MM.1S (cell line): ENCODE data around the gene SLIT1.

Experiments
- EZH2 ChIP-seq: fragments of 300-600 bp; sonication (generic); optimal IDR thresholded peaks from 2 replicates; pipeline ENCODE3; 2017; ENCODE audit warnings: low read depth, mild to moderate bottlenecking, antibody characterized with exemption, low read length, mixed read lengths
- EZH2phosphoT487 ChIP-seq: fragments of 300-600 bp; sonication (generic); IDR thresholded peaks from 2 replicates; pipeline ENCODE4 v1.6.1; 2018; ENCODE audit warnings: antibody characterized with exemption, low read length
- TF ChIP-seq, protein P1 (sequence below): fragments of 300-600 bp; sonication (generic); IDR thresholded peaks from 2 replicates; pipeline ENCODE4 v1.5.1; 2016; ENCODE audit warnings: antibody characterized with exemption, low read length, mixed read lengths

DNA sequence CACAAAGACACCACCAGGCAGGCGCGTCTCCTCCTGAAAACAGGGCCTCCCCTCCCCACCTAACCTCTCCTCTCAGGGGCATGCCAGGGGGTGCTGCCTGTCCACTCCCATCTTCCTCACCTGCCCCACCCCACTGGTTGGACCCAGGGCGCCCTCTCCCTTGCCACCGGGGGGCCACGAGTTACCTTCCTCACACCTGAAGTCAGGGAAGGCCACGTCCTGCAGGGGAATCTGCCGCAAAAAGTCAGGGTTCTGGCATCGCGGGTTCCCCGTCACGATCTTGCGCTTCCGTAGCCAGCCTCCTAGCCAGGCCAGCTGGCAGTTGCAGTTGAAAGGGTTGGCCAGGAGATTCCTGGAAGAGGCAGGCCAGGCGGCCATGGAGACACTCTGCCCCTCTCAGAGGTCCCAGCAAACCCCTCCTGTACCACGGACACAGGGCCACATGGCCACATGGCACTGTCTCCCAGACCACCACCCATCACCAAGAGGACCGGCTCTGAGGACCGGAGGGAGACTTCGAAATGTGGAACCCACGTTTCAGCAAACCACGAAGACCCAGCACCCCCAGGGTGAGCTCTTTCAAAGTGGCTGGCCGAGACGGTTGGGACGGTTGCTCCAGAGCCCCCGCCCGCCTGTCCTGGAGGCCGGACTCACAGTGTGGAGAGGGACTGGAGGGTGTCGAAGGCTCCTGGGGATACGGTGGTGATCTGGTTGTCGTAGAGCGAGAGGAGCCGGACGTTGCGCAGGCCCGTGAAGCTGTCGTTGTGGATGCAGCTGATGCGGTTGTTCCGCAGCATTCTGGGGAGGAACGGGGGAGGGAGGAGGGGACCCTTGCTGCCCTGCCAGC is 142.8 kb downstream of the SLIT1 start:
- TF ChIP-seq EZH2phosphoT487 (no peak), EZH2 (no peak)
- TF ChIP-seq, protein P1, sequence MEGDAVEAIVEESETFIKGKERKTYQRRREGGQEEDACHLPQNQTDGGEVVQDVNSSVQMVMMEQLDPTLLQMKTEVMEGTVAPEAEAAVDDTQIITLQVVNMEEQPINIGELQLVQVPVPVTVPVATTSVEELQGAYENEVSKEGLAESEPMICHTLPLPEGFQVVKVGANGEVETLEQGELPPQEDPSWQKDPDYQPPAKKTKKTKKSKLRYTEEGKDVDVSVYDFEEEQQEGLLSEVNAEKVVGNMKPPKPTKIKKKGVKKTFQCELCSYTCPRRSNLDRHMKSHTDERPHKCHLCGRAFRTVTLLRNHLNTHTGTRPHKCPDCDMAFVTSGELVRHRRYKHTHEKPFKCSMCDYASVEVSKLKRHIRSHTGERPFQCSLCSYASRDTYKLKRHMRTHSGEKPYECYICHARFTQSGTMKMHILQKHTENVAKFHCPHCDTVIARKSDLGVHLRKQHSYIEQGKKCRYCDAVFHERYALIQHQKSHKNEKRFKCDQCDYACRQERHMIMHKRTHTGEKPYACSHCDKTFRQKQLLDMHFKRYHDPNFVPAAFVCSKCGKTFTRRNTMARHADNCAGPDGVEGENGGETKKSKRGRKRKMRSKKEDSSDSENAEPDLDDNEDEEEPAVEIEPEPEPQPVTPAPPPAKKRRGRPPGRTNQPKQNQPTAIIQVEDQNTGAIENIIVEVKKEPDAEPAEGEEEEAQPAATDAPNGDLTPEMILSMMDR: no peak
